Stimulated activated CD8-positive, alpha-beta memory T cell treated with anti-CD3 and anti-CD28 coated beads, Interleukin-7, amount 100 ng/mL, for 48 hours (primary cell): ENCODE results near the gene NOTCH2.
"Not testable (repeated sequence)": the region's sequence is repeated elsewhere in the genome, so short reads cannot be mapped to it uniquely, and the experiment has no call there.

Source experiments
- DNase-seq, 2 donors: peaks; one replicate each; pipeline ENCODE4 v3.0.0-alpha.2; 2020; ENCODE audit warnings: low read depth in 1 of 2; ENCODE audit errors: extremely low read depth in 1 of 2

NOTCH2 gene

DNA sequence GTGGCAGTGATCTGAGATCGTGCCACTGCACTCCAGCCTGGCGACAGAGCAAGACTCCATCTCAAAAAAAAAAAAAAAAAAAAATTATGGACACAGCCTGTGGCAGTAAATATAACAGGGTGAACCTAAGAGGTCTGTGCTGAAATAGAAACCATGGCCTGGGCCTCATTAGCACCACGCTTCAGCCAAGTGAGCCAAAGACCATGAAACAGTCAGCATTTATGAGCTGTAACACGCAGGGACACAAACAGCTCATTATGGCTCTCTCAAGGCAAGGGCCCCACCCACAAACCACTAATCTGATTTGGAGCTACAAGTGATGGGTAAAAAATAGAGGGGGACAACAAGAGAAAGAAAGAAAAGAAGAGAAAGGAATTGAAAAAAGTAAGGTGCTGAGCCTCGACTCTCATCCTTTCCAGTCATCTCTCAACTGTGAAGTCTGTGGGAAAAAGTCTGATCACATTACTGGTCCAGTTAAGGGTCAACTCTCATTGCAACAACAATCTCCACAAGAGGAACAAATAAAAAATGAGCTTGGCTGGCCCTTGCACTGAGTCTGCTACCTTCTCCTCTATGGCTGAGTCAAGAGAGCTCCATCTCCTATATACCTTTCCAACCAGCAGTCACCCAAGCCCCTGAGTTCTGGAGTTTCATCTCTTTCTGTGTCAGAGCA, 93.7 kb downstream of the NOTCH2 start:
- not testable (repeated sequence) for DNase-seq

DNA sequence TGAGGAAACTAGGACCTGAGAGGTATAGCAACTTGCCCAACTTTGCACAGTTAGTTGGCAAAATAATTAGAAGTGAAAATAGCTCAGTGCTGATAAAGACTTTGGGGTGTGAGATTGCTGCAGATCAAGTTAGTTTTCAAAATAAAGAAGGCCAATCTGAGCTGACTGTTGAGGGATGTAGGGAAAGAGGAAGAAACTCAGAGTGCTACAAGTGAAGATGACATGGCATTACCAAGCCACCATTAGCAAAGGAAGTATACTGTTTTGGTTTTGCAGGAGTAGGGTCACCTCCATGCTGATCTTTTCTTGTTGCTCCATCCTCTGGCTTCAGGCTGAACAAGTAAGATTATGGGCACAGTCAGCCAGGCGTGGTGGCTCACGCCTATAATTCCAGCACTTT, 94.5 kb downstream of the NOTCH2 start:
- no peak for DNase-seq

GRCh38 chr1:119974013-119974412, 95.4 kb downstream of the NOTCH2 start:
- DNase-seq, result no peak

DNA sequence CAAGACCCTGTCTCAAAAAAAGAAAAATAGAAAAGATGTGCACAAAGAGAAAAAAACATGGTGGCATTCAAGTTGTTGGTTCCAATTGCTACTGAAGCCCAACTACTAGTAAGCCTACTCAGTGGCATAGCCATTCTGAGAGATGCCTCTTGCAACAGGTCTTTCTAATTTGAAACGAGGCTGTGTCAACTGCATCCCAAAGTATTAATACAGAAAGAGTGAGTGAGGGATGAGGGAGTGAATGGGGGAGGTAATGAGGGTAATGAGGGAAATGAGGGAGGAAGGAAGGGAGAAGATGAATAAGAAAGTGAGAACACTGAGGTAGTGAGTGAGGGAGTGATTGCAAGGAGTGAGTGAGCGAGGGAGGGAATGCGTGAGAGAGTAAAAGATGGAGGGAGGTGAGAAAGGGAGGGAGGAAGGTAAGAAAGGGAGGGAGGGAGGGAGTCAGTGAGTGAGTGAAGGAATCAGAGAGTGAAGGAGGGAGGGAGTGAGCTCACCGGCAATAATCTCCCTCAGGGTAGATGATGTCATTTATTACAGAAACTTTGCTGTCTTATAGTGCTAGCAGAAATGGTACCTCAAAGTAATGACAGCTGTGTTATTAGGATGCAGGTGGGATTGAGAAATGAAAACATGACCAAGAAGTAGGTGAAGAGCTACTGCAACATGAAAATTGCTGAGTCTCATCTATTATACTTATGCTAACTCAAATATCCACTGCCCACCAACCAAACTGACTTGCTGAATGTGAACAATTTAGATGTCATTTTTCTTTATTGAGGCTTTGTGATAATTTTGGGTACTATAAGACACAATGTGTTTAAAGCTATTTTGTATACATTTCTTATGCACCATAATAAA, 97.5 kb downstream of the NOTCH2 start:
- DNase-seq, result no peak

- DNase-seq, result no peak
Measured at GRCh38 chr1:119968601-119969000, 100.9 kb downstream of the NOTCH2 start.

GRCh38 chr1:119968068-119968492, 101.4 kb downstream of the NOTCH2 start:
- peak; percentile 24 to 68 for DNase-seq

DNA sequence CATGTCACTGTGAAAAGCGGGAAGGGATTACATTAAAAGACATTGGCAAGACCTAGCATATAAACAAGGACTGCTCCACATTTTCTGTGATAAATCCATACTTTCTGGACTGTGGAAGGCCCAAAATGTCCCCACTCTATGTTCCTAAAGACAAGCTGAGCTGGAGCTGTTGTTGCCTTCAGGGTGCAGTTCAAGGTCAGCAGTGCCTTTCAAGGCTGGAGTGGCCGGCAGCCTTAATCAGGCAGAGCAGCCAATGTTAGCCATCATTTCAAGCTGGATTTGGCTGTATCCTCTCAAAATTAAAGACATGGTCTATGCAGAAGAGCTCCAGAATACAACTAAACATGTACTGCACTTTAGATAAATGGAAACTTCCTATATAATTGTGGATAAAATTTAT, 102.8 kb downstream of the NOTCH2 start:
- DNase-seq, result no peak

GRCh38 chr1:119966020-119966419, 103.4 kb downstream of the NOTCH2 start:
- no peak for DNase-seq

DNA sequence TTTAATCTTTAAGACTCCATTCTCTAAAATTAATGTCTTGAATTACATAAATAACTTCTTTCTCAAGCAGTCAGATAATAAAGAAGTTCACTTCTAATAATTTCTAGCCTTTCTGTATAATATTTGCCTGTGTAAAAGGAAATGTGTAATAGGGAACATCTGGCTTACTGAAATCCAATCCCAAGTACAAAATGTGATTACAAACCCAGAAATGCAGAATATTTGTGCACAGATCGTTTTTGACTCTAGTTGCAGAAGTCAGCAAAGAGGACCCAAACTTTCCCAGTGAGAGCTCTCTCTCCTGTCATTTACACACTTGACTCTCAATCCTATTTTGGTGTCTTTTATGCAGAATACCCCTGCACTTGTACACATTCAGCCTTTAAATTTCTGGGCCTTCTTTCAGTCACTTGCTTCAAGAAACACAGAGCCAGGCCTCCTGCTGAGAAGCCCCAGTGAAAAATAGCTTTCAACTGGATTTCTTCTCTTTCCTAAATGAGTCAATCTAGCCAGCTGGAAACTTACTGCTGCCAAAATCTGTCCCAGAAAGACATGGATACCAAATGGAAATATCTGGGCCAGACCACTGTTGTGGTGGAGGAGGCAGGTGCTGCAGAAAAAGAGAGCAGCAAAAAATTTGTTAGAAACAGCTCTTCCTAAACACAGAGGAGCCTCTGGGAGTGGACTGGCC, 104.6 kb downstream of the NOTCH2 start:
- DNase-seq, result no peak

- no peak for DNase-seq
Measured at GRCh38 chr1:119962296-119962968, 107.0 kb downstream of the NOTCH2 start.

DNA sequence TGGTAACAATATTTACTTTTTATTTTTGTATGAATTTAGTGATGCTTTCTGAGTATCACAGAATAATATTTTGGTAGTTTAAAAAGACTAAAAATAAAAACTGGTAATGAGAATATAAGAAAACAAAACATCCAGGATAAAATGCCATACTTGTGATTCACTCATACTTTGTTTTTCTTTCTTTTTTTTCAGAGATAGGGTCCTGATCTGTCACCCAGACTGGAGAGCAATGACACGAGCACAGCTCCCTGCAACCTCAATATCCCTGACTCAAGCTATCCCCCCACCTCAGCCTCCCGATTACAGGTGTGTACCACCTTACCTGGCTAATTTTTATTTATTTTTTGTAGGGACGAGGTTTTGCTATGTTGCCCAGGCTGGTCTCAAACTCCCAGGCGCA, 109.0 kb downstream of the NOTCH2 start:
- DNase-seq, result no peak

GRCh38 chr1:119959268-119960220, 109.9 kb downstream of the NOTCH2 start:
- no peak for DNase-seq

GRCh38 chr1:119958223-119958622, 111.2 kb downstream of the NOTCH2 start:
- DNase-seq, result no peak

- no peak for DNase-seq
Measured at GRCh38 chr1:119956306-119956705, 113.2 kb downstream of the NOTCH2 start.

DNA sequence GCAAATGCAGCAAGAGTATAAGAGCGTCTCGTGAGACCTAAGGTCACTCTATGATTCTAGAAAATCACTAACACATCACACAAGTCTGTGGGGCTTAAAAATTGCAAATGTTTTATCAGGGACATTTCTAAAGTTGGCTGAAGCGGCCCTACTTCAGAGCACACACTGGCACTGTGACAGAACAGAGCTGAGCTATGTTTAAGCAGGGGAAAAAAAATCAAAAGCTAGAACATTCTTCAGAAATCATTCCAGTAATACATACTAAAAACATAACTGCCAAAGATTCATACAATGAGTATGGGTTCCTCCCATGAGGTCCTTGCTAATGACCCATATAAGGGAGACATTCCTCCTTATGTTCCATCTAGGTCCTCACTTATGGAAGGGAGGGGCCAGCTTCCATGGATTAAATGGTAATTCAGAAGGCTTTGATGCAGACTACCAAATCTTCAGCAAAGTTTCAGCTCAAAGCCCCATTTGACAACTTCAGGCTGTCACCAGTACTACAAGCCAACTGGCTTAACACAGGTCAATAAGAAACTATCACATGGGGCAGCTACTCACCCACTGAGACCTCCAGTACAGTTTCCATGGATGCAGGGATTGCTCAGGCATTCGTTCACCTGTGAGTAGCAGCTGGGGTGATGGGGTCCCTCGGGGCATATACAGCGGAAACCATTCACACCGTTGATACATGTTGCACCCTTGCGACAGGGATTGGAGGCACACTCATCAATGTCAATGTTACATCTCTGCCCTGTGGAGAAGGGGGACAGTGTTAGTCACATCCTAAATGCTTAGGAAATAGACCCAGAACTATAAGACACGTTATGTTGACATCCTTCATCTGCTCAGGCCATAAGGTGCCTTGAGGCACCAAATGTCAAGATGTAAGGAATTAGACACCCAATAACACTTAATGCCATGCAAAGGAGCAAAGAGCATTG, 114.7 kb downstream of the NOTCH2 start:
- DNase-seq, result no peak

GRCh38 chr1:119953266-119953998, 116.0 kb downstream of the NOTCH2 start:
- no peak for DNase-seq

DNA sequence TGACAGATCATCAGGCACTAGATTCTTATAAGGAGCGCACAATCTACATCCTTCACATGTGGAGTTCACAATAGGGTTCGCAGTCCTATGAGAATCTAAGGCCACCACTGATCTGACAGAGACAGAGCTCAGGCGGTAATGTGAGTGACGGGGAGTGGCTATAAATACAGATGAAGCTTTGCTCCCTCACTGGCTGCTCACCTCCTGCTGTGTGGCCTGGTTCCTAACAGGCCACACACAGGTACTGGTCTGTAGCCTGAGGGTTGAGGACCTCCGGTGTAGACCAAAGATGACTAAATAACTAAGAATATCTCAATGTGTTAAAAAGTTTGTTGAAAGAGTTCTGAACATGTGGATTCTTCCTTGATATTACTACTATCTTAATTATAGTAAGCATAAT, 117.0 kb downstream of the NOTCH2 start:
- DNase-seq, result no peak
